ENCODE results near the gene ACAP3. TPM values are rescaled to one million over a fixed set of nuclear protein-coding genes. Genes with fewer than 3 reads are reported as not detected.

The ACAP3 gene
- 33.1 and 35.9 TPM in 2 replicates for total RNA-seq (2013; cell fraction: nucleolus; rRNA removed)
- total RNA-seq (2014; rRNA removed) (17.6 and 22.1 TPM in 2 replicates), total RNA-seq (2014; rRNA removed; fragmentation: Illumina TruSeq; extraction: Trizol) (4.0 and 4.4 TPM in 2 replicates), total RNA-seq (2021) (29.8 and 34.2 TPM in 2 replicates), polyA plus RNA-seq (2011; rRNA removed) (4.6 and 8.3 TPM in 2 replicates), polyA plus RNA-seq (2014; fragmentation: Illumina TruSeq; extraction: Trizol) (0.62 and 4.5 TPM in 2 replicates), polyA plus RNA-seq (2014; fragmentation: Nextera tagmentation; extraction: Ambion mirVana) (under 1 TPM; 0.05 to 0.11 TPM), polyA plus RNA-seq (2014; rRNA removed) (28.1 and 32.7 TPM in 2 replicates), polyA plus RNA-seq (2016; fragmentation: Nextera tagmentation; extraction: Ambion mirVana) (10 to 100 TPM in 1 of 2 experiments, 1 to 10 TPM in 1; 5.9 to 10.9 TPM), polyA minus RNA-seq (2011; rRNA and poly(A)+ RNA removed) (11.4 and 14.2 TPM in 2 replicates), Bru-seq, nascent RNA (percentile 49 among the genes with signal in this experiment), BruChase-seq, experiment 1, labeled RNA remaining after a 6-hour chase (percentile 66 among the genes with signal in this experiment), BruChase-seq, experiment 2, labeled RNA remaining after a 2-hour chase (percentile 58 among the genes with signal in this experiment)
- 3.8 TPM for polyA plus RNA-seq (2011; ENCODE audit: low read depth)
- polyA plus RNA-seq (2011; cell fraction: cytosol; rRNA removed): 7.2 and 11.7 TPM in 2 replicates
- polyA plus RNA-seq (2011; cell fraction: nucleus; rRNA removed): 255 and 314 TPM in 2 replicates
- 21.5 and 22.5 TPM in 2 replicates for polyA plus RNA-seq (2012)
- polyA minus RNA-seq (2011; cell fraction: cytosol; rRNA and poly(A)+ RNA removed): 8.3 and 17.0 TPM in 2 replicates
- polyA minus RNA-seq (2011; cell fraction: nucleus; rRNA and poly(A)+ RNA removed): 20.7 and 27.7 TPM in 2 replicates
- long read RNA-seq, experiment 1, partial matches to known transcripts: 0 of 1 reads
- long read RNA-seq, experiment 1, other reads (novel, unspliced or antisense): 1 of 1 reads
- long read RNA-seq, experiment 2: 0 reads

GRCh38 chr1:1307923-1308755 lies at the start of gene ACAP3, which contains the start of gene PUSL1:
Gene ACAP3, minus strand, starts transcription at chr1:1307930. Its CDS starts 115 bp downstream, at chr1:1307815.
Gene PUSL1, plus strand, starts transcription at chr1:1308597. Its CDS starts 47 bp downstream, at chr1:1308644.
- POLR2A ChIA-PET: no interaction called here
- FAIRE-seq (peak; percentile 65), ATAC-seq (peak; percentile 68), DNase-seq (ENCODE audit: low read depth, low spot score) (peak; percentile 40)
- RAD21 ChIA-PET (ENCODE audit: unreplicated experiment): no interaction called here
- peak within 1 kb of the TSS; percentile 77 for H3K9ac ChIP-seq (ENCODE audit: control insufficient read depth, insufficient read depth, low read length)
- H3K4me1 ChIP-seq (ENCODE audit: control insufficient read depth, insufficient read depth, low read length): peaks cover 27% of the 10 kb centered on the region
- peak within 1 kb of the TSS; percentile 84 for H3K4me3 ChIP-seq
- CTCF ChIA-PET: no interaction called here
- no peaks in the 10 kb centered on the region for H3K27me3 ChIP-seq (replicated peaks in 1 of 2; ENCODE audit: control insufficient read depth in 2 of 2, insufficient read depth in 2 of 2, low read length in 1 of 2)
- WGBS (ENCODE audit: insufficient coverage, insufficient replicate concordance, low lambda C conversion rate, missing lambda C conversion rate): under 1% methylated on average over 93 of the region's 131 CpGs
- intact Hi-C loops (cut with micrococcal nuclease; ENCODE audit: unreplicated experiment) (loop anchor here (2.0 to 5.0 kb wide), 2 partner anchors 67 to 191 kb away; partner anchors contain the start of genes AURKAIP1 and C1orf159), in situ Hi-C loops (cut with MboI) (no loop called here)
- no TSS peak for BruUV-seq (replicated peaks)
- H3K4me2 ChIP-seq (ENCODE audit: control insufficient read depth, insufficient read depth): peak within 1 kb of the TSS; percentile 99
- H3K9me3 ChIP-seq (replicated peaks; ENCODE audit: control insufficient read depth, insufficient read depth, low read length): no peaks in the 10 kb centered on the region
- no peaks in the 10 kb centered on the region for H4K20me1 ChIP-seq (ENCODE audit: control insufficient read depth, insufficient read depth)
- peaks cover 26% of the 10 kb centered on the region for H3K79me2 ChIP-seq (ENCODE audit: control insufficient read depth, insufficient read depth, low read length)
- SMC1A ChIA-PET (ENCODE audit: uncharacterized antibody, unreplicated experiment): no interaction called here
- peak within 1 kb of the TSS; percentile 78 for H3K27ac ChIP-seq (ENCODE audit: control insufficient read depth, insufficient read depth)
- peaks cover 0 to 14% of the 10 kb centered on the region in 2 experiments; a peak in 3 of 4 replicates for H3K36me3 ChIP-seq (ENCODE audit: control insufficient read depth in 2 of 2, insufficient read depth in 2 of 2, low read length in 1 of 2)
- peak within 1 kb of the TSS; percentile 87 for H2AFZ ChIP-seq (ENCODE audit: control insufficient read depth, low read depth, low read length)
- TF ChIP-seq ZSCAN29 (IDR thresholded peaks at IDR 0.05) (no peak), JUNB (IDR thresholded peaks at IDR 0.05) (peak; percentile 89), WRNIP1 (IDR thresholded peaks at IDR 0.05; ENCODE audit: borderline replicate concordance, low read depth, low read length) (no peak), SREBF2 (IDR thresholded peaks at IDR 0.05; ENCODE audit: low read length) (no peak), ZBTB33 (IDR thresholded peaks at IDR 0.05) (no peak), CEBPB (IDR thresholded peaks at IDR 0.05; ENCODE audit: borderline replicate concordance in 1 of 2, low read depth in 2 of 2, low read length in 2 of 2) (peak in 1 of 2 experiments; percentile 85; a peak in 2 of 4 replicates), FOS (IDR thresholded peaks at IDR 0.05; ENCODE audit: borderline replicate concordance, extremely low read depth, insufficient read length) (no peak), ELK1 (IDR thresholded peaks at IDR 0.05; ENCODE audit: low read depth, low read length) (peak; percentile 84), EZH2 (IDR thresholded peaks at IDR 0.05; ENCODE audit: borderline replicate concordance, control insufficient read depth, low read depth, low read length) (no peak), MTA3 (IDR thresholded peaks at IDR 0.05; ENCODE audit: borderline replicate concordance, low read length) (no peak), NKRF (conservative IDR thresholded peaks at IDR 0.05) (peak; percentile 39), HDAC6 (IDR thresholded peaks at IDR 0.05; ENCODE audit: unreplicated experiment) (peak; percentile 68), NR2F1 (conservative IDR thresholded peaks at IDR 0.05) (no peak), FOXM1 (IDR thresholded peaks at IDR 0.05; ENCODE audit: low read depth, low read length) (no peak)
